ENCODE results near the gene IFT88. TPM values are rescaled to one million over a fixed set of nuclear protein-coding genes. Genes with fewer than 3 reads are reported as not detected.

Gene IFT88
- total RNA-seq, 1 donor from 2014 or later, result 22.5 TPM

GRCh38 chr13:20608438-20609020 is 41.6 kb downstream of the IFT88 start:
- Mint-ChIP-seq H3K4me3 (no peak overlapping the region), H3K27ac (ENCODE audit: unreplicated experiment) (peak overlapping the region; percentile 12), H3K9me3 (no peaks in the 10 kb centered on the region), H3K36me3 (ENCODE audit: low read depth) (peaks cover 15% of the 10 kb centered on the region), H3K27me3 (ENCODE audit: low read depth) (no peaks in the 10 kb centered on the region), H3K4me1 (peaks cover 3% of the 10 kb centered on the region)
- no peak for DNase-seq (ENCODE audit: low read depth, low spot score)
- TF ChIP-seq, protein P1, sequence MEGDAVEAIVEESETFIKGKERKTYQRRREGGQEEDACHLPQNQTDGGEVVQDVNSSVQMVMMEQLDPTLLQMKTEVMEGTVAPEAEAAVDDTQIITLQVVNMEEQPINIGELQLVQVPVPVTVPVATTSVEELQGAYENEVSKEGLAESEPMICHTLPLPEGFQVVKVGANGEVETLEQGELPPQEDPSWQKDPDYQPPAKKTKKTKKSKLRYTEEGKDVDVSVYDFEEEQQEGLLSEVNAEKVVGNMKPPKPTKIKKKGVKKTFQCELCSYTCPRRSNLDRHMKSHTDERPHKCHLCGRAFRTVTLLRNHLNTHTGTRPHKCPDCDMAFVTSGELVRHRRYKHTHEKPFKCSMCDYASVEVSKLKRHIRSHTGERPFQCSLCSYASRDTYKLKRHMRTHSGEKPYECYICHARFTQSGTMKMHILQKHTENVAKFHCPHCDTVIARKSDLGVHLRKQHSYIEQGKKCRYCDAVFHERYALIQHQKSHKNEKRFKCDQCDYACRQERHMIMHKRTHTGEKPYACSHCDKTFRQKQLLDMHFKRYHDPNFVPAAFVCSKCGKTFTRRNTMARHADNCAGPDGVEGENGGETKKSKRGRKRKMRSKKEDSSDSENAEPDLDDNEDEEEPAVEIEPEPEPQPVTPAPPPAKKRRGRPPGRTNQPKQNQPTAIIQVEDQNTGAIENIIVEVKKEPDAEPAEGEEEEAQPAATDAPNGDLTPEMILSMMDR (conservative IDR thresholded peaks at IDR 0.05), result no peak

- no peaks in the 10 kb centered on the region for H3K27me3 Mint-ChIP-seq (ENCODE audit: low read depth)
- H3K27ac Mint-ChIP-seq (ENCODE audit: unreplicated experiment), result no peak overlapping the region
- H3K9me3 Mint-ChIP-seq, result no peaks in the 10 kb centered on the region
- TF ChIP-seq, protein P1 (conservative IDR thresholded peaks at IDR 0.05), result no peak
- peaks cover 15% of the 10 kb centered on the region for H3K36me3 Mint-ChIP-seq (ENCODE audit: low read depth)
- no peak overlapping the region for H3K4me3 Mint-ChIP-seq
- DNase-seq (ENCODE audit: low read depth, low spot score), result no peak
- peaks cover 3% of the 10 kb centered on the region for H3K4me1 Mint-ChIP-seq
Measured at GRCh38 chr13:20609145-20609544, 42.2 kb downstream of the IFT88 start.

GRCh38 chr13:20610006-20610405 is 43.0 kb downstream of the IFT88 start:
- Mint-ChIP-seq H3K36me3 (ENCODE audit: low read depth) (peaks cover 15% of the 10 kb centered on the region), H3K9me3 (no peaks in the 10 kb centered on the region), H3K27ac (ENCODE audit: unreplicated experiment) (peak overlapping the region; percentile 22), H3K4me1 (peaks cover 3% of the 10 kb centered on the region), H3K27me3 (ENCODE audit: low read depth) (no peaks in the 10 kb centered on the region), H3K4me3 (no peak overlapping the region)
- TF ChIP-seq, protein P1 (conservative IDR thresholded peaks at IDR 0.05), result no peak
- DNase-seq (ENCODE audit: low read depth, low spot score), result no peak

GRCh38 chr13:20616059-20616797 is 49.3 kb downstream of the IFT88 start:
- H3K27ac Mint-ChIP-seq (ENCODE audit: unreplicated experiment), result no peak overlapping the region
- no peaks in the 10 kb centered on the region for H3K9me3 Mint-ChIP-seq
- TF ChIP-seq, protein P1 (conservative IDR thresholded peaks at IDR 0.05), result no peak
- H3K4me3 Mint-ChIP-seq, result no peak overlapping the region
- H3K27me3 Mint-ChIP-seq (ENCODE audit: low read depth), result no peaks in the 10 kb centered on the region
- H3K36me3 Mint-ChIP-seq (ENCODE audit: low read depth), result peaks cover 17% of the 10 kb centered on the region
- no peaks in the 10 kb centered on the region for H3K4me1 Mint-ChIP-seq
- no peak for DNase-seq (ENCODE audit: low read depth, low spot score)

DNA sequence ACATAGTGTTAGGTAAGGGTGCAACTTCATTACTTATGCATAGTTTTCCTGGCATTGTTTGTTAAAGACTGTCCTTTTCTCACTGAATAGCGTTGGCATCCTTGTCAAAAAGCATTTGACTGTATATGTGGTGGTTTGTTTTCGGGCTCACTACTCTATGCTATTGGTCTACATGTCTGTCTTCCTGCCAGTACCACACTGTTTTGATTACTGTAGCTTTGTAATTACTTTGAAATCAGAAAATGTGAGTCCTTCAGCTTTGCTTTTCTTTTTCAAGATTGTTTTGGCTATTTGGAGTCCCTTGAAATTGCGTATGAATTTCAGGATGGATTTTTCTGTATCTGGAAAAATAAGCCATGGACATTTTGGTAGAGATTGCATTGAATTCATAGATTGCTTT is 56.0 kb downstream of the IFT88 start:
- Mint-ChIP-seq H3K27ac (ENCODE audit: unreplicated experiment) (no peak overlapping the region), H3K4me3 (no peak overlapping the region), H3K4me1 (no peaks in the 10 kb centered on the region), H3K9me3 (peaks cover 11% of the 10 kb centered on the region), H3K36me3 (ENCODE audit: low read depth) (peaks cover 48% of the 10 kb centered on the region), H3K27me3 (ENCODE audit: low read depth) (no peaks in the 10 kb centered on the region)
- no peak for DNase-seq (ENCODE audit: low read depth, low spot score)
- TF ChIP-seq, protein P1 (conservative IDR thresholded peaks at IDR 0.05), result no peak

Data from neural crest cell (in vitro differentiated cells).